Activated CD4-positive, alpha-beta T cell treated with anti-CD3 and anti-CD28 coated beads for 36 hours (primary cell): ENCODE results near the gene OVCA2. TPM values are rescaled to one million over a fixed set of nuclear protein-coding genes. Genes with fewer than 3 reads are reported as not detected.

Source experiments
- ATAC-seq: fragments of 200-7000 bp; cut with Tn5 transposase; one replicate; pipeline ENCODE4 v1.10.0; 2021; ENCODE audit warnings: mild to moderate bottlenecking, moderate library complexity
- CTCF ChIA-PET: fragments of 350-600 bp; sonication (Branson Sonifier 250); formaldehyde crosslinking; loops from one replicate; lab custom pipeline; 2021; ENCODE audit warnings: antibody characterized with exemption; lab: Charles Lee
- POLR2A ChIA-PET: fragments of 350-600 bp; sonication (Branson Sonifier 250); formaldehyde crosslinking; loops from one replicate; lab custom pipeline; 2021; ENCODE audit warnings: antibody characterized with exemption, inconsistent platforms; lab: Charles Lee
- DNase-seq: peaks from one replicate; pipeline ENCODE4 v3.0.0-alpha.2; 2020
- H3K27ac Mint-ChIP-seq: one replicate; pipeline ENCODE4 v1.8.0; 2021; ENCODE audit warnings: mixed read lengths
- H3K27me3 Mint-ChIP-seq: one replicate; pipeline ENCODE4 v1.8.0; 2021; ENCODE audit warnings: mixed read lengths
- H3K36me3 Mint-ChIP-seq: one replicate; pipeline ENCODE4 v1.8.0; 2021; ENCODE audit warnings: low read depth, mixed read lengths
- H3K4me1 Mint-ChIP-seq: one replicate; pipeline ENCODE4 v1.8.0; 2021; ENCODE audit warnings: mixed read lengths
- H3K4me3 Mint-ChIP-seq: one replicate; pipeline ENCODE4 v1.8.0; 2021; ENCODE audit warnings: mild to moderate bottlenecking, moderate library complexity, mixed read lengths
- H3K9me3 Mint-ChIP-seq: one replicate; pipeline ENCODE4 v1.8.0; 2021; ENCODE audit warnings: low read depth, mixed read lengths
- intact Hi-C, 2 experiments: fragments of 100-400 bp; cut with DNase I in 1 of 2; cut with micrococcal nuclease in 1 of 2; formaldehyde crosslinking; loops; one replicate each; pipeline versions ENCODE4 v1.14.2 to v1.15.1; 2022 to 2024; cut with DNase I, micrococcal nuclease
- microRNA-seq: library from miRNA; unstranded; fragments of <30 nt; microRNA quantifications from one replicate; pipeline ENCODE4 v1.2.0, GENCODE V29; 2021; ENCODE audit warnings: borderline replicate concordance
- total RNA-seq, 2 experiments: library from RNA; stranded (reverse); gene quantifications; one replicate each; pipeline ENCODE4 v1.2.3, GENCODE V29; 2021

OVCA2 gene
- total RNA-seq, 2 experiments from 2014 or later: 31.4 to 38.6 TPM

DNA sequence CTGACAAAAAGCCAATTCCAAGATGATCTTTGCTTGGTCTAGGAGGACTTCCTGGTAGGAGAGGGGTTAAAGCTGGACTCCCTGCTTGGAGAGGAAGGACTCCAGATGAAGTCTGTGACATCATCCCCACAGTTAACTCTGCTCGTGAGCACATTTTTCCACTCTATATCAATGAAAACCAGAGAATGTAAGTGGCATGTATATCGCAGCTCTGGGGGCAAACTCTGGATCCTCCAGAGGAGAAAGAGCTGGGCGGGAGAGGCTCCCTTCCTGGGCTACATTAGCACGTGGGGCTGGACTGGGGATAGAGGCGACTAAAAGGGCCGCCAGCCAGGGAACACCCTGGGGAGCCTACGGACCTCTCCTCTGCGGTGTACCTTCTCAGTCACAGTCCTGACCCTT lies 47.2 kb downstream of the OVCA2 start:
- ATAC-seq: peak; percentile 18
- intact Hi-C loops: loop anchor here (1.0 to 5.0 kb wide), 4 partner anchors 19 to 177 kb away; no protein-coding TSS in a partner anchor
- Mint-ChIP-seq H3K9me3 (no peaks in the 10 kb centered on the region), H3K36me3 (peaks cover 26% of the 10 kb centered on the region), H3K4me3 (peak overlapping the region; percentile 74), H3K27me3 (no peaks in the 10 kb centered on the region), H3K4me1 (peaks cover 64% of the 10 kb centered on the region), H3K27ac (peak overlapping the region; percentile 87)
- POLR2A ChIA-PET: interaction anchor here (0.5 to 2.1 kb wide), 8 partner anchors 8 to 233 kb away, joined by 3 to 23 read pairs (median 4); no protein-coding TSS in a partner anchor
- DNase-seq: no peak
- CTCF ChIA-PET: interaction anchor here (0.9 to 5.3 kb wide), 10 partner anchors 9 to 162 kb away, joined by 3 to 25 read pairs (median 4); partner anchors contain the start of gene HIC1

DNA sequence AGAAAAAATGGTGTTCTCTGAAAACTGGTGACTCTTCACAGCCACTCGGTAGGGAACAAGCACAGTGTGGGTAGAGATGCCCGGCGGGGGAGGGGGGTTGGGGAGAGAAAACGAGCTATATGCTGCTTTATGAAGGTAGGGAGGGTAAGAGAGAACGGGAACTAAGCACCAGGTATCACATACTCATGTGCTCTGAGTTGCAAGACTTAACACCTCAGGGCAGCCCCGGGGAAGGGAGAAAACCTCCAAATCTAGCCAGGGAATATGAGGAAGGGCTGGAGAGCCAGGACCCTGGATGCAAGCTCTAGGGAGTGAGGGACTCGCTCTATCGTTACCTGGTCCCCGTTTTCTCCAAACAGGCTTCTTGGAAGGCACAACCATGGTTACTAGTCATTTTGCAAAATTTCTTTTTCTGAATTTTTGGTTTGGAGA lies 48.4 kb downstream of the OVCA2 start:
- ATAC-seq (peak; percentile 5), DNase-seq (peak; percentile 52)
- Mint-ChIP-seq H3K9me3 (no peaks in the 10 kb centered on the region), H3K36me3 (peaks cover 19% of the 10 kb centered on the region), H3K4me1 (peaks cover 62% of the 10 kb centered on the region), H3K27me3 (no peaks in the 10 kb centered on the region), H3K4me3 (peak overlapping the region; percentile 74), H3K27ac (peak overlapping the region; percentile 48)
- intact Hi-C loops: no loop called here
- POLR2A ChIA-PET: interaction anchor here (1.1 kb wide), 1 partner anchor 9 kb away, joined by 4 read pairs; no protein-coding TSS in a partner anchor
- CTCF ChIA-PET: interaction anchor here (0.6 to 5.3 kb wide), 10 partner anchors 13 to 157 kb away, joined by 3 to 25 read pairs (median 4); partner anchors contain the start of gene HIC1

DNA sequence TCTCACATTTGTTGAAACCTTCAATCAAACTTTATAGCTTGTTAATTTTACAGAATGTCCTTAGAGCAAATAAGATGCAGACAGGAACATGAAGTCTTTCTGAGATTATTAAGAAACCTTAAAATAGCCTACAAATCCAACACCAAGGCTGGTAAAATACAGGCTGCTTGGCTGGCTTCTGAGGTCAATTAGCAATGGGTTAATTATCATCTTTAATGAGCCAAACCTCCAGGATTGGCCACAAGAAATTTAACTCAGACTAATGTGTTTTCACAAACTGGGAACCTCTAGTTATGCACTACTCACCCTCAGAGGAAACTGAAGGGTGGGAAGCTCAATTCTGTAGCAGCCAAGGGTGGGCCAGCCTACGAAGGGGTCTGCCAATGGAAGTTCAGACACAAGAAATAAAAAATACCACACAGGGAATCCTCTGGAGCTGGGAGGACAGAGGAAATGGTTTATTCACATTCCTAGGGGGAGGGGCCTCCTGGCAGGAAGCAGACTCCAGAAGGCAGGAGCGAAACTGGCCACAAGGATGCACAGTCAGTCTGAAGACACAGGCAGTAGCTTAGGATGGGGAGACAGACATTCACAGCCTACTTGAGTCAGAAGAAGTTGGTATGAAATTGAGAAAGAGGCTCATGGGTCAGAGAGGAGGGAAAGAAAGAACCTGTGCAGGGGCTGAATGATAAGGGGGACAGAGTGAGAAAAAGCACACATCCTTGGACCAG lies 49.1 kb downstream of the OVCA2 start:
- intact Hi-C loops: no loop called here
- H3K4me1 Mint-ChIP-seq: peaks cover 57% of the 10 kb centered on the region
- ChIA-PET CTCF (interaction anchor here (0.7 to 5.3 kb wide), 8 partner anchors 19 to 155 kb away, joined by 3 to 25 read pairs (median 4); partner anchors contain the start of gene HIC1), POLR2A (no interaction called here)
- H3K36me3 Mint-ChIP-seq: peaks cover 19% of the 10 kb centered on the region
- ATAC-seq (no peak), DNase-seq (no peak)
- no peaks in the 10 kb centered on the region for H3K27me3 Mint-ChIP-seq
- no peak overlapping the region for H3K27ac Mint-ChIP-seq
- H3K9me3 Mint-ChIP-seq: no peaks in the 10 kb centered on the region
- H3K4me3 Mint-ChIP-seq: no peak overlapping the region

DNA sequence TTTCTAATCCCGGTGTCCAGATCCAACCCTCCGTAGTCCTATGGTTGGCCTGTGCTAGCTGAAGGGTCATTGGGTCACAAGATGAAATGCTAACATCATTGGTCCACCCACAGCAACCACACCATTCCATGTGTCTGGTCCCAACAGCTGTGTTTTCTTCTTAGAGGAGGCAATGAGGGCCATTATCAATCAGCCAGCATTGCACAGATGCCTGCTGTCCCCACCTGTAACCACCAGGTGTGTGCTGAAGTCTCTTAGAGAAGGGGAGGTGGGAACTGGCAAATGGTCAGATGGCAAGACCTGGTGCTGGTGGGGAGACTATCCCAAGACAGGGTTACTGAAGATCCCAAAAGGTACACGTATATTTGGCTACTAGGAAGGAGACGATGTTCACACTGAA lies 50.4 kb downstream of the OVCA2 start:
- intact Hi-C loops: no loop called here
- Mint-ChIP-seq H3K27me3 (no peaks in the 10 kb centered on the region), H3K36me3 (peaks cover 13% of the 10 kb centered on the region), H3K9me3 (no peaks in the 10 kb centered on the region), H3K27ac (no peak overlapping the region), H3K4me3 (no peak overlapping the region), H3K4me1 (peaks cover 46% of the 10 kb centered on the region)
- POLR2A ChIA-PET: no interaction called here
- CTCF ChIA-PET: interaction anchor here (0.6 to 5.3 kb wide), 2 partner anchors 152 to 398 kb away, joined by 3 to 25 read pairs; no protein-coding TSS in a partner anchor
- ATAC-seq (no peak), DNase-seq (no peak)

Small RNA genes lying within 50 kb of the gene (microRNA-seq; reads per million reads assigned to microRNA genes)
- gene MIR132 (1,222 reads per million, percentile 85 among the genes with 10 or more reads in this experiment), gene MIR212 (48.6 reads per million, percentile 56 among the genes with 10 or more reads in this experiment)

Other genes with a start within 250 kb of the OVCA2 start
- 10 to 100 TPM; 19.7 to 19.8 TPM for gene SMYD4, start 212.1 kb upstream of the OVCA2 start, total RNA-seq
- 100 to 1,000 TPM; 134 to 191 TPM for gene RPA1, start 212.0 kb upstream of the OVCA2 start, total RNA-seq
- under 1 TPM; 0.11 to 0.18 TPM for gene RTN4RL1, start 16.7 kb upstream of the OVCA2 start, total RNA-seq
- gene DPH1, start 11.9 kb upstream of the OVCA2 start, total RNA-seq: 10 to 100 TPM; 29.1 to 37.0 TPM
- gene HIC1, start 13.1 kb downstream of the OVCA2 start, total RNA-seq: 10 to 100 TPM; 13.6 to 16.5 TPM